SK-N-SH treated with all-trans-retinoic acid at 6 μM for 48 hours (cell line): ENCODE results near the gene ZNF777.

Experiments
- ATAC-seq: fragments of 200-7000 bp; cut with Tn5 transposase; 3 replicates; pipeline ENCODE4 v1.9.1; 2020; ENCODE audit warnings: mild to moderate bottlenecking, moderate library complexity
- ARNTL ChIP-seq: fragments of 450-650 bp; formaldehyde crosslinking; IDR thresholded peaks from 2 replicates; pipeline ENCODE4 v1.5.0; 2020; ENCODE audit warnings: low read depth, mild to moderate bottlenecking, moderate library complexity, borderline replicate concordance
- BACH2 ChIP-seq: fragments of 250-450 bp; sonication (Bioruptor Pico); IDR thresholded peaks from 2 replicates; pipeline ENCODE4 v1.9.0; 2021; ENCODE audit warnings: mild to moderate bottlenecking, borderline replicate concordance
- CREB5 ChIP-seq: fragments of 250-450 bp; sonication (Bioruptor Pico); IDR thresholded peaks from 2 replicates; pipeline ENCODE4 v1.5.1; 2020; ENCODE audit warnings: low read depth, mild to moderate bottlenecking, moderate library complexity
- CSDC2 ChIP-seq: fragments of 250-450 bp; sonication (Bioruptor Pico); IDR thresholded peaks from 2 replicates; pipeline ENCODE4 v1.5.0; 2020; ENCODE audit warnings: mild to moderate bottlenecking, moderate library complexity
- CSRNP3 ChIP-seq: fragments of 250-450 bp; sonication (Bioruptor Pico); IDR thresholded peaks from 2 replicates; pipeline ENCODE4 v1.5.1; 2021; ENCODE audit warnings: mild to moderate bottlenecking, moderate library complexity
- ESRRG ChIP-seq: fragments of 250-450 bp; sonication (Bioruptor Pico); IDR thresholded peaks from 2 replicates; pipeline ENCODE4 v1.6.1; 2021; ENCODE audit warnings: mild to moderate bottlenecking
- ISL1 ChIP-seq: fragments of 250-450 bp; sonication (Bioruptor Pico); IDR thresholded peaks from 2 replicates; pipeline ENCODE4 v2.1.2; 2022; ENCODE audit warnings: mild to moderate bottlenecking, moderate library complexity
- OSR1 ChIP-seq: fragments of 250-450 bp; sonication (Bioruptor Pico); IDR thresholded peaks from 2 replicates; pipeline ENCODE4 v1.8.0; 2022; ENCODE audit warnings: moderate library complexity, mild to moderate bottlenecking, inconsistent platforms
- PATZ1 ChIP-seq: fragments of 250-450 bp; sonication (Bioruptor Pico); IDR thresholded peaks from 2 replicates; pipeline ENCODE4 v1.8.0; 2020; ENCODE audit warnings: mild to moderate bottlenecking, moderate library complexity, borderline replicate concordance
- POU6F1 ChIP-seq: fragments of 250-450 bp; sonication (Bioruptor Pico); IDR thresholded peaks from 2 replicates; pipeline ENCODE4 v1.8.0; 2021; ENCODE audit warnings: low read depth, mild to moderate bottlenecking, moderate library complexity, borderline replicate concordance
- PPARA ChIP-seq: fragments of 250-450 bp; sonication (Bioruptor Pico); IDR thresholded peaks from 2 replicates; pipeline ENCODE4 v1.5.0; 2020; ENCODE audit warnings: mild to moderate bottlenecking, borderline replicate concordance
- RARB ChIP-seq: fragments of 250-450 bp; sonication (Bioruptor Pico); IDR thresholded peaks from 2 replicates; pipeline ENCODE4 v1.8.0; 2021; ENCODE audit warnings: mild to moderate bottlenecking, moderate library complexity
- TCF4 ChIP-seq: fragments of 250-450 bp; sonication (Bioruptor Pico); IDR thresholded peaks from 2 replicates; pipeline ENCODE4 v1.8.0; 2021; ENCODE audit warnings: mild to moderate bottlenecking, moderate library complexity, borderline replicate concordance
- TOX ChIP-seq: fragments of 250-450 bp; sonication (Bioruptor Pico); IDR thresholded peaks from 2 replicates; pipeline ENCODE4 v1.8.0; 2021; ENCODE audit warnings: mild to moderate bottlenecking, moderate library complexity, borderline replicate concordance
- TSHZ2 ChIP-seq: fragments of 250-450 bp; sonication (Bioruptor Pico); IDR thresholded peaks from 2 replicates; pipeline ENCODE4 v1.5.0; 2020; ENCODE audit warnings: mild to moderate bottlenecking, moderate library complexity
- ZC3H10 ChIP-seq: fragments of 250-450 bp; sonication (Bioruptor Pico); IDR thresholded peaks from 2 replicates; pipeline ENCODE4 v1.5.1; 2021; ENCODE audit warnings: mild to moderate bottlenecking, moderate library complexity
- ZFP3 ChIP-seq: fragments of 250-450 bp; sonication (Bioruptor Pico); IDR thresholded peaks from 2 replicates; pipeline ENCODE4 v1.5.0; 2020; ENCODE audit warnings: mild to moderate bottlenecking, moderate library complexity
- ZFP30 ChIP-seq: fragments of 450-650 bp; formaldehyde crosslinking; IDR thresholded peaks from 2 replicates; pipeline ENCODE4 v1.5.0; 2022; ENCODE audit warnings: mild to moderate bottlenecking, moderate library complexity
- ZNF565 ChIP-seq: fragments of 450-650 bp; formaldehyde crosslinking; conservative IDR thresholded peaks from 2 replicates; pipeline ENCODE4 v1.5.0; 2020; ENCODE audit warnings: low read depth, mild to moderate bottlenecking, moderate library complexity
- ZNF70 ChIP-seq: fragments of 450-650 bp; formaldehyde crosslinking; IDR thresholded peaks from 2 replicates; pipeline ENCODE4 v1.5.0; 2020; ENCODE audit warnings: mild to moderate bottlenecking, moderate library complexity
- ZNF8 ChIP-seq: fragments of 450-650 bp; formaldehyde crosslinking; IDR thresholded peaks from 2 replicates; pipeline ENCODE4 v1.5.0; 2020; ENCODE audit warnings: mild to moderate bottlenecking, moderate library complexity

The ZNF777 gene

GRCh38 chr7:149458235-149458634, 2.6 kb downstream of the ZNF777 start:
- ATAC-seq, result no peak
- no peak for TF ChIP-seq ISL1 (CRISPR knock-in tag)
- no peak for TF ChIP-seq ESRRG (CRISPR knock-in tag)
- TF ChIP-seq ZFP30 (CRISPR knock-in tag), result no peak
- no peak for TF ChIP-seq RARB (CRISPR knock-in tag)
- TF ChIP-seq PPARA (CRISPR knock-in tag), result no peak
- no peak for TF ChIP-seq BACH2 (CRISPR knock-in tag)
- TF ChIP-seq TCF4 (CRISPR knock-in tag), result no peak
- TF ChIP-seq ZNF8 (CRISPR knock-in tag), result no peak
- no peak for TF ChIP-seq ZFP3 (CRISPR knock-in tag)
- no peak for TF ChIP-seq ZNF565 (CRISPR knock-in tag)
- TF ChIP-seq CSDC2, result no peak

GRCh38 chr7:149457766-149458165, 3.1 kb downstream of the ZNF777 start:
- no peak for TF ChIP-seq TOX (CRISPR knock-in tag)
- TF ChIP-seq ZFP30 (CRISPR knock-in tag), result no peak
- TF ChIP-seq RARB (CRISPR knock-in tag), result no peak
- TF ChIP-seq OSR1, result no peak
- TF ChIP-seq POU6F1 (CRISPR knock-in tag), result no peak
- TF ChIP-seq ESRRG (CRISPR knock-in tag), result no peak
- no peak for TF ChIP-seq ZNF565 (CRISPR knock-in tag)
- TF ChIP-seq ARNTL (CRISPR knock-in tag), result no peak
- no peak for TF ChIP-seq ISL1 (CRISPR knock-in tag)
- ATAC-seq, result no peak

GRCh38 chr7:149456506-149457421, 4.1 kb downstream of the ZNF777 start:
- ATAC-seq, result no peak
- TF ChIP-seq CSRNP3 (CRISPR knock-in tag) (no peak), OSR1 (no peak), ARNTL (CRISPR knock-in tag) (no peak), CSDC2 (no peak), ISL1 (CRISPR knock-in tag) (no peak), ZC3H10 (CRISPR knock-in tag) (no peak), PATZ1 (CRISPR knock-in tag) (no peak), PPARA (CRISPR knock-in tag) (no peak), TSHZ2 (CRISPR knock-in tag) (no peak), ZNF565 (CRISPR knock-in tag) (no peak), TOX (CRISPR knock-in tag) (no peak), TCF4 (CRISPR knock-in tag) (no peak), ZNF70 (CRISPR knock-in tag) (no peak), CREB5 (no peak), ZFP30 (CRISPR knock-in tag) (no peak)
